ENCODE measurements around the gene OR5A2. TPM values are rescaled to one million over a fixed set of nuclear protein-coding genes. Genes with fewer than 3 reads are reported as not detected.
"Not testable (repeated sequence)": the region's sequence is repeated elsewhere in the genome, so short reads cannot be mapped to it uniquely, and the experiment has no call there.

Gene OR5A2
- not detected for total RNA-seq
- polyA plus RNA-seq: not detected
- long read RNA-seq, donor 1: 0 reads
- long read RNA-seq, donor 2: 0 reads

- Histone ChIP-seq H3K4me3 (ENCODE audit: low read length in 2 of 2) (no peak within 1 kb of the TSS), H3K27me3 (ENCODE audit: control insufficient read depth in 1 of 2, insufficient read depth in 2 of 2, low read length in 1 of 2) (peaks cover 0 to 2% of the 10 kb centered on the region in 2 donors), H3K9me3 (ENCODE audit: control insufficient read depth, low read length) (no peaks in the 10 kb centered on the region), H3K36me3 (ENCODE audit: control insufficient read depth in 1 of 2, insufficient read depth in 2 of 2, low read length in 1 of 2) (no peaks in the 10 kb centered on the region), H3K4me1 (ENCODE audit: control insufficient read depth in 1 of 2, insufficient read depth in 2 of 2, low read length in 2 of 2) (no peaks in the 10 kb centered on the region), H3K27ac (ENCODE audit: low read depth in 1 of 2, low read length in 2 of 2) (no peak within 1 kb of the TSS)
- intact Hi-C loops (cut with DNase I): no loop called here
- DNase-seq (no peak), ATAC-seq (ENCODE audit: low FRiP score) (no peak)
- WGBS, 2 donors: 39 to 51% methylated on average over 5 of the region's 5 CpGs
Observed at GRCh38 chr11:59426361-59427067, at the start of gene OR5A2. TSS of gene OR5A2 (minus strand) at chr11:59426413. CDS start at chr11:59422953, 3,460 bp downstream.

- WGBS, 2 donors: 67 to 69% methylated on average over 9 of the region's 9 CpGs
- ATAC-seq (ENCODE audit: low FRiP score) (no peak), DNase-seq (no peak)
- H3K4me1 ChIP-seq (ENCODE audit: control insufficient read depth in 1 of 2, insufficient read depth in 2 of 2, low read length in 2 of 2): no peaks in the 10 kb centered on the region
- no peak overlapping the region for H3K4me3 ChIP-seq (ENCODE audit: low read length in 2 of 2)
- H3K36me3 ChIP-seq (ENCODE audit: control insufficient read depth in 1 of 2, insufficient read depth in 2 of 2, low read length in 1 of 2): no peaks in the 10 kb centered on the region
- H3K27ac ChIP-seq (ENCODE audit: low read depth in 1 of 2, low read length in 2 of 2): no peak overlapping the region
- no peaks in the 10 kb centered on the region for H3K9me3 ChIP-seq (ENCODE audit: control insufficient read depth, low read length)
- peaks cover 0 to 1% of the 10 kb centered on the region in 2 donors for H3K27me3 ChIP-seq (ENCODE audit: control insufficient read depth in 1 of 2, insufficient read depth in 2 of 2, low read length in 1 of 2)
- intact Hi-C loops (cut with DNase I): no loop called here
Observed at GRCh38 chr11:59475176-59475575, 49.0 kb upstream of the OR5A2 start.

GRCh38 chr11:59473015-59473414 lies 46.8 kb upstream of the OR5A2 start, which contains the start of gene OR4D10:
TSS of gene OR4D10 (plus strand) at chr11:59473315. CDS start at chr11:59477430, 4,115 bp downstream.
- no peak for ATAC-seq (ENCODE audit: low FRiP score)

GRCh38 chr11:59463190-59463641 lies 37.0 kb upstream of the OR5A2 start:
- Histone ChIP-seq H3K9me3 (ENCODE audit: control insufficient read depth, low read length) (no peaks in the 10 kb centered on the region), H3K27ac (ENCODE audit: low read depth in 1 of 2, low read length in 2 of 2) (no peak overlapping the region), H3K4me3 (ENCODE audit: low read length in 2 of 2) (no peak overlapping the region), H3K36me3 (ENCODE audit: control insufficient read depth in 1 of 2, insufficient read depth in 2 of 2, low read length in 1 of 2) (no peaks in the 10 kb centered on the region), H3K27me3 (ENCODE audit: control insufficient read depth in 1 of 2, insufficient read depth in 2 of 2, low read length in 1 of 2) (peaks cover 0 to 1% of the 10 kb centered on the region in 2 donors), H3K4me1 (ENCODE audit: control insufficient read depth in 1 of 2, insufficient read depth in 2 of 2, low read length in 2 of 2) (no peaks in the 10 kb centered on the region)
- intact Hi-C loops (cut with DNase I): no loop called here
- peak; percentile 54 for ATAC-seq (ENCODE audit: low FRiP score)
- DNase-seq: no peak
- 8 to 13% methylated on average over 5 of the region's 5 CpGs for WGBS, 2 donors

More at GRCh38 chr11:59473015-59473414, 46.8 kb upstream of the OR5A2 start, which contains the start of gene OR4D10:
- no peak for DNase-seq
- H3K9me3 ChIP-seq (ENCODE audit: control insufficient read depth, low read length): no peaks in the 10 kb centered on the region
- no peaks in the 10 kb centered on the region for H3K36me3 ChIP-seq (ENCODE audit: control insufficient read depth in 1 of 2, insufficient read depth in 2 of 2, low read length in 1 of 2)
- no peak within 1 kb of the TSS for H3K27ac ChIP-seq (ENCODE audit: low read depth in 1 of 2, low read length in 2 of 2)
- H3K4me3 ChIP-seq (ENCODE audit: low read length in 2 of 2): no peak within 1 kb of the TSS
- intact Hi-C loops (cut with DNase I): no loop called here
- H3K4me1 ChIP-seq (ENCODE audit: control insufficient read depth in 1 of 2, insufficient read depth in 2 of 2, low read length in 2 of 2): no peaks in the 10 kb centered on the region
- no peaks in the 10 kb centered on the region for H3K27me3 ChIP-seq (ENCODE audit: control insufficient read depth in 1 of 2, insufficient read depth in 2 of 2, low read length in 1 of 2)

- Histone ChIP-seq H3K27ac (ENCODE audit: low read depth in 1 of 2, low read length in 2 of 2) (no peak overlapping the region), H3K36me3 (ENCODE audit: control insufficient read depth in 1 of 2, insufficient read depth in 2 of 2, low read length in 1 of 2) (no peaks in the 10 kb centered on the region), H3K4me1 (ENCODE audit: control insufficient read depth in 1 of 2, insufficient read depth in 2 of 2, low read length in 2 of 2) (no peaks in the 10 kb centered on the region), H3K27me3 (ENCODE audit: control insufficient read depth in 1 of 2, insufficient read depth in 2 of 2, low read length in 1 of 2) (peaks cover 0 to 1% of the 10 kb centered on the region in 2 donors), H3K9me3 (ENCODE audit: control insufficient read depth, low read length) (no peaks in the 10 kb centered on the region), H3K4me3 (ENCODE audit: low read length in 2 of 2) (no peak overlapping the region)
- WGBS, 2 donors: 57 to 64% methylated on average over 3 of the region's 3 CpGs
- no peak for ATAC-seq (ENCODE audit: low FRiP score)
- intact Hi-C loops (cut with DNase I): no loop called here
- DNase-seq: no peak
Observed at GRCh38 chr11:59459916-59460315, 33.7 kb upstream of the OR5A2 start.

GRCh38 chr11:59456661-59457060 lies 30.4 kb upstream of the OR5A2 start, which contains the start of gene OR4D6:
TSS of gene OR4D6 (plus strand) at chr11:59456961. CDS start at chr11:59456961, 0 bp downstream.
- peaks cover 0 to 1% of the 10 kb centered on the region in 2 donors for H3K27me3 ChIP-seq (ENCODE audit: control insufficient read depth in 1 of 2, insufficient read depth in 2 of 2, low read length in 1 of 2)
- H3K9me3 ChIP-seq (ENCODE audit: control insufficient read depth, low read length): peaks cover 1% of the 10 kb centered on the region
- intact Hi-C loops (cut with DNase I): no loop called here
- H3K27ac ChIP-seq (ENCODE audit: low read depth in 1 of 2, low read length in 2 of 2): no peak within 1 kb of the TSS
- no peaks in the 10 kb centered on the region for H3K4me1 ChIP-seq (ENCODE audit: control insufficient read depth in 1 of 2, insufficient read depth in 2 of 2, low read length in 2 of 2)
- no peak for DNase-seq
- no peak within 1 kb of the TSS for H3K4me3 ChIP-seq (ENCODE audit: low read length in 2 of 2)
- no peak for ATAC-seq (ENCODE audit: low FRiP score)
- H3K36me3 ChIP-seq (ENCODE audit: control insufficient read depth in 1 of 2, insufficient read depth in 2 of 2, low read length in 1 of 2): no peaks in the 10 kb centered on the region
- 81 to 83% methylated on average over 2 of the region's 2 CpGs for WGBS, 2 donors

- Histone ChIP-seq H3K27ac (ENCODE audit: low read depth in 1 of 2, low read length in 2 of 2) (no peak overlapping the region), H3K4me1 (ENCODE audit: control insufficient read depth in 1 of 2, insufficient read depth in 2 of 2, low read length in 2 of 2) (no peaks in the 10 kb centered on the region), H3K36me3 (ENCODE audit: control insufficient read depth in 1 of 2, insufficient read depth in 2 of 2, low read length in 1 of 2) (no peaks in the 10 kb centered on the region), H3K4me3 (ENCODE audit: low read length in 2 of 2) (no peak overlapping the region), H3K9me3 (ENCODE audit: control insufficient read depth, low read length) (peaks cover 3% of the 10 kb centered on the region), H3K27me3 (ENCODE audit: control insufficient read depth in 1 of 2, insufficient read depth in 2 of 2, low read length in 1 of 2) (no peaks in the 10 kb centered on the region)
- no peak for DNase-seq
- WGBS, 2 donors: 65 to 72% methylated on average over 2 of the region's 2 CpGs
- ATAC-seq (ENCODE audit: low FRiP score): no peak
- intact Hi-C loops (cut with DNase I): no loop called here
Observed at GRCh38 chr11:59448484-59448883, 22.3 kb upstream of the OR5A2 start.

GRCh38 chr11:59445624-59446023 lies 19.4 kb upstream of the OR5A2 start:
- DNase-seq; ATAC-seq (ENCODE audit: low FRiP score); intact Hi-C loops (cut with DNase I); H3K4me3 ChIP-seq (ENCODE audit: low read length in 2 of 2); H3K4me1 ChIP-seq (ENCODE audit: control insufficient read depth in 1 of 2, insufficient read depth in 2 of 2, low read length in 2 of 2); H3K9me3 ChIP-seq (ENCODE audit: control insufficient read depth, low read length); H3K36me3 ChIP-seq (ENCODE audit: control insufficient read depth in 1 of 2, insufficient read depth in 2 of 2, low read length in 1 of 2); H3K27me3 ChIP-seq (ENCODE audit: control insufficient read depth in 1 of 2, insufficient read depth in 2 of 2, low read length in 1 of 2); H3K27ac ChIP-seq (ENCODE audit: low read depth in 1 of 2, low read length in 2 of 2): not testable (repeated sequence)
- WGBS, 2 donors: 77 to 92% methylated on average over 1 of the region's 1 CpG

- DNase-seq: no peak
Observed at GRCh38 chr11:59437770-59438169, 11.6 kb upstream of the OR5A2 start.

More at GRCh38 chr11:59437770-59438169, 11.6 kb upstream of the OR5A2 start:
- Histone ChIP-seq H3K27me3 (ENCODE audit: control insufficient read depth in 1 of 2, insufficient read depth in 2 of 2, low read length in 1 of 2) (no peaks in the 10 kb centered on the region), H3K27ac (ENCODE audit: low read depth in 1 of 2, low read length in 2 of 2) (no peak overlapping the region), H3K4me3 (ENCODE audit: low read length in 2 of 2) (no peak overlapping the region), H3K9me3 (ENCODE audit: control insufficient read depth, low read length) (no peaks in the 10 kb centered on the region), H3K4me1 (ENCODE audit: control insufficient read depth in 1 of 2, insufficient read depth in 2 of 2, low read length in 2 of 2) (no peaks in the 10 kb centered on the region), H3K36me3 (ENCODE audit: control insufficient read depth in 1 of 2, insufficient read depth in 2 of 2, low read length in 1 of 2) (no peaks in the 10 kb centered on the region)
- intact Hi-C loops (cut with DNase I): no loop called here
- ATAC-seq (ENCODE audit: low FRiP score): no peak
- WGBS, 2 donors: 81% methylated on average over 7 of the region's 7 CpGs

Measured in aorta (tissue), 5 donors.